Measurements from ENCODE around the gene PRUNE2.
A peak's percentile ranks its signal among the peaks of the same experiment; 100 is the strongest.

PRUNE2 gene

GRCh38 chr9:76717176-76717575, 188.7 kb downstream of the PRUNE2 start:
- no peak overlapping the region for H3K4me3 ChIP-seq (ENCODE audit: low read length)
- no peak for TF ChIP-seq CTCF (conservative IDR thresholded peaks at IDR 0.05; ENCODE audit: low read depth, low read length)
- DNase-seq (ENCODE audit: low read depth), result no peak

- DNase-seq (ENCODE audit: low read depth), result peak; percentile 79
- no peak for TF ChIP-seq CTCF (conservative IDR thresholded peaks at IDR 0.05; ENCODE audit: low read depth, low read length)
- H3K4me3 ChIP-seq (ENCODE audit: low read length), result no peak overlapping the region
Measured at GRCh38 chr9:76716085-76716672, 189.7 kb downstream of the PRUNE2 start.

GRCh38 chr9:76713381-76713780, 192.5 kb downstream of the PRUNE2 start:
- no peak for DNase-seq (ENCODE audit: low read depth)
- H3K4me3 ChIP-seq (ENCODE audit: low read length), result no peak overlapping the region
- no peak for TF ChIP-seq CTCF (conservative IDR thresholded peaks at IDR 0.05; ENCODE audit: low read depth, low read length)

GRCh38 chr9:76709020-76709419, 196.9 kb downstream of the PRUNE2 start:
- no peak overlapping the region for H3K4me3 ChIP-seq (ENCODE audit: low read length)
- TF ChIP-seq CTCF (conservative IDR thresholded peaks at IDR 0.05; ENCODE audit: low read depth, low read length), result no peak
- no peak for DNase-seq (ENCODE audit: low read depth)

- no peak for DNase-seq (ENCODE audit: low read depth)
- no peak for TF ChIP-seq CTCF (conservative IDR thresholded peaks at IDR 0.05; ENCODE audit: low read depth, low read length)
- H3K4me3 ChIP-seq (ENCODE audit: low read length), result no peak overlapping the region
Measured at GRCh38 chr9:76707510-76707909, 198.4 kb downstream of the PRUNE2 start.

- H3K4me3 ChIP-seq (ENCODE audit: low read length), result no peak overlapping the region
- DNase-seq (ENCODE audit: low read depth), result peak; percentile 87
- TF ChIP-seq CTCF (conservative IDR thresholded peaks at IDR 0.05; ENCODE audit: low read depth, low read length), result peak; percentile 52
Measured at GRCh38 chr9:76704593-76705204, 201.2 kb downstream of the PRUNE2 start.

- DNase-seq (ENCODE audit: low read depth), result no peak
- no peak for TF ChIP-seq CTCF (conservative IDR thresholded peaks at IDR 0.05; ENCODE audit: low read depth, low read length)
- no peak overlapping the region for H3K4me3 ChIP-seq (ENCODE audit: low read length)
Measured at GRCh38 chr9:76703270-76703669, 202.6 kb downstream of the PRUNE2 start.

Measured in retinal pigment epithelial cell (primary cell).